BLaER1 treated with 17β-estradiol and CSF1 and Interleukin-3, amounts not matched to agents 10 nM and 100 nM (cell line): ENCODE results near the gene PIBF1.
"Not testable (repeated sequence)": the region's sequence is repeated elsewhere in the genome, so short reads cannot be mapped to it uniquely, and the experiment has no call there.

Experiments used
- H3K27ac ChIP-seq, 11 experiments: shearing (Covaris generic); formaldehyde crosslinking; 2 replicates each; pipeline ENCODE4 v1.8.1; 2022
- H3K27me3 ChIP-seq, 11 experiments: shearing (Covaris generic); formaldehyde crosslinking; 2 replicates each; pipeline ENCODE4 v1.8.1; 2022
- H3K36me3 ChIP-seq, 11 experiments: shearing (Covaris generic); formaldehyde crosslinking; 2 replicates each; pipeline ENCODE4 v1.8.1; 2022
- H3K4me1 ChIP-seq, 10 experiments: shearing (Covaris generic); formaldehyde crosslinking; 2 replicates each; pipeline ENCODE4 v1.8.1; 2022
- H3K4me2 ChIP-seq, 11 experiments: shearing (Covaris generic); formaldehyde crosslinking; 2 replicates each; pipeline ENCODE4 v1.8.1; 2022
- H3K4me3 ChIP-seq, 10 experiments: shearing (Covaris generic); formaldehyde crosslinking; 2 replicates each; pipeline ENCODE4 v1.8.1; 2022
- H3K9ac ChIP-seq, 11 experiments: shearing (Covaris generic); formaldehyde crosslinking; 2 replicates each; pipeline ENCODE4 v1.8.1; 2022
- H3K9me3 ChIP-seq, 11 experiments: shearing (Covaris generic); formaldehyde crosslinking; replicated peaks in 1 of 11; 2 replicates each; pipeline ENCODE4 v1.8.1; 2022
- H4K20me1 ChIP-seq, 11 experiments: shearing (Covaris generic); formaldehyde crosslinking; 2 replicates each; pipeline ENCODE4 v1.8.1; 2022
- Cebpa-rat ChIP-seq, 11 experiments: shearing (Covaris generic); IDR thresholded peaks; 2 replicates each; pipeline ENCODE4 v1.8.1; 2022

Gene PIBF1

GRCh38 chr13:72884101-72884500 is 102.2 kb downstream of the PIBF1 start:
- Histone ChIP-seq H3K9me3 (peaks cover 3 to 25% (median 17%) of the 10 kb centered on the region in 11 experiments; a peak in 16 of 22 replicates), H3K4me3 (no peak overlapping the region), H4K20me1 (no peaks in the 10 kb centered on the region), H3K36me3 (peaks cover 18 to 44% (median 40%) of the 10 kb centered on the region in 11 experiments; a peak in 21 of 22 replicates), H3K27ac (no peak overlapping the region), H3K4me1 (no peaks in the 10 kb centered on the region), H3K27me3 (no peaks in the 10 kb centered on the region), H3K4me2 (no peak overlapping the region), H3K9ac (no peak overlapping the region)
- TF ChIP-seq Cebpa-rat (IDR thresholded peaks at IDR 0.05) = no peak

GRCh38 chr13:72886272-72887067 is 104.5 kb downstream of the PIBF1 start:
- H3K27me3 ChIP-seq = no peaks in the 10 kb centered on the region

GRCh38 chr13:72889495-72889894 is 107.6 kb downstream of the PIBF1 start:
- TF ChIP-seq Cebpa-rat (IDR thresholded peaks at IDR 0.05) = no peak
- Histone ChIP-seq H3K4me1 (no peaks in the 10 kb centered on the region), H3K9me3 (no peaks in the 10 kb centered on the region)

More at GRCh38 chr13:72886272-72887067, 104.5 kb downstream of the PIBF1 start:
- Histone ChIP-seq H3K27ac (no peak overlapping the region), H3K9ac (no peak overlapping the region), H3K36me3 (peaks cover 7 to 26% (median 17%) of the 10 kb centered on the region in 11 experiments; a peak in 19 of 22 replicates), H3K4me2 (no peak overlapping the region), H4K20me1 (no peaks in the 10 kb centered on the region), H3K9me3 (peaks cover 0 to 9% (median 8%) of the 10 kb centered on the region in 11 experiments; a peak in 15 of 22 replicates), H3K4me1 (no peaks in the 10 kb centered on the region), H3K4me3 (no peak overlapping the region)
- TF ChIP-seq Cebpa-rat (IDR thresholded peaks at IDR 0.05) = no peak

DNA sequence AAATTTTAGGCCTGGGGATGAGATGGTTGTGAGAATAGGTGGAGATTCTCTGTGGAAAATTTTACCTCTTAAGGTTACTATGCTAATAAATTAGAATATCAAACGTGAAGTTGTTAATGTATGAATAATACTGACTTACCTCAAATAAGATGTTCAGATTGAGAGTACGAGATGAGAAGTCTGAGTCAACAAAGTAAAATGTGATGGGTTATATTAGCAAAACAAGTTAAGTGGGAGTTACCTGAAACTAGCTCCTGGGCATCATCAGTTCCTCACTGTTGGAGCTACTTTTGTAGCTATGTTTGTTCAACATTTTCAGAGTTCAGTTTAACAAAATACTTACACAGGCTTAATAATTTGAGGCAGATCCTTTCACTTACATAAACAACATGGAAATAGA is 108.6 kb downstream of the PIBF1 start:
- Histone ChIP-seq H3K36me3 (peaks cover 9 to 24% (median 15%) of the 10 kb centered on the region in 11 experiments), H3K4me3 (no peak overlapping the region), H3K27me3 (no peaks in the 10 kb centered on the region), H3K9me3 (peaks cover 0 to 5% (median 1%) of the 10 kb centered on the region in 11 experiments; a peak in 16 of 22 replicates), H3K27ac (no peak overlapping the region), H3K4me1 (no peaks in the 10 kb centered on the region), H3K9ac (no peak overlapping the region), H4K20me1 (no peaks in the 10 kb centered on the region), H3K4me2 (no peak overlapping the region)
- TF ChIP-seq Cebpa-rat (IDR thresholded peaks at IDR 0.05) = no peak

More at GRCh38 chr13:72889495-72889894, 107.6 kb downstream of the PIBF1 start:
- H3K4me2 ChIP-seq = no peak overlapping the region
- no peaks in the 10 kb centered on the region for H3K27me3 ChIP-seq
- H4K20me1 ChIP-seq = no peaks in the 10 kb centered on the region
- H3K4me3 ChIP-seq = no peak overlapping the region
- H3K27ac ChIP-seq = no peak overlapping the region
- H3K36me3 ChIP-seq = peaks cover under 1 to 17% (median 8%) of the 10 kb centered on the region in 11 experiments; a peak in 13 of 22 replicates
- no peak overlapping the region for H3K9ac ChIP-seq

GRCh38 chr13:72891423-72891822 is 109.5 kb downstream of the PIBF1 start:
- Histone ChIP-seq H3K9me3 (peaks cover 8 to 14% (median 10%) of the 10 kb centered on the region in 11 experiments), H3K27ac (no peak overlapping the region), H3K4me2 (no peak overlapping the region), H3K36me3 (peaks cover 17 to 33% (median 23%) of the 10 kb centered on the region in 11 experiments), H4K20me1 (no peaks in the 10 kb centered on the region), H3K4me1 (no peaks in the 10 kb centered on the region), H3K27me3 (no peaks in the 10 kb centered on the region), H3K4me3 (no peak overlapping the region), H3K9ac (no peak overlapping the region)
- no peak for TF ChIP-seq Cebpa-rat (IDR thresholded peaks at IDR 0.05)

DNA sequence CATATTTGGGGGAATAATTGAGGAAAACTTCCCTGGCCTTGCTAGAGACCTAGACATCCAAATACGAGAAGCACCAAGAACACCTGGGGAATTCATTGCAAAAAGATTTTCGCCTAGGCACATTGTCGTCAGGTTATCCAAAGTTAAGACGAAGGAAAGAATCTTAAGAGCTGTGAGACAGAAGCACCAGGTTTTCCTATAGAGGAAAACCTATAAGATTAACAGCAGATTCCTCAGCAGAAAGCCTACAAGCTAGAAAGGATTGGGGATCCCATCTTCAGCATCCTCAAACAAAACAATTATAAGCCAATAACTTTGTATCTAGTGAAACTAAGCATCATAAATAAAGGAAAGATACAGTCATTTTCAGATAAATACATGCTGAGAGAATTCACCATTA is 114.9 kb downstream of the PIBF1 start:
- TF ChIP-seq Cebpa-rat (IDR thresholded peaks at IDR 0.05) = no peak
- Histone ChIP-seq H4K20me1 (no peaks in the 10 kb centered on the region), H3K27ac (no peak overlapping the region), H3K36me3 (peaks cover 24 to 54% (median 38%) of the 10 kb centered on the region in 11 experiments), H3K9me3 (peaks cover 14 to 40% (median 34%) of the 10 kb centered on the region in 11 experiments), H3K4me3 (no peak overlapping the region), H3K27me3 (no peaks in the 10 kb centered on the region), H3K4me1 (no peaks in the 10 kb centered on the region), H3K4me2 (no peak overlapping the region), H3K9ac (no peak overlapping the region)

DNA sequence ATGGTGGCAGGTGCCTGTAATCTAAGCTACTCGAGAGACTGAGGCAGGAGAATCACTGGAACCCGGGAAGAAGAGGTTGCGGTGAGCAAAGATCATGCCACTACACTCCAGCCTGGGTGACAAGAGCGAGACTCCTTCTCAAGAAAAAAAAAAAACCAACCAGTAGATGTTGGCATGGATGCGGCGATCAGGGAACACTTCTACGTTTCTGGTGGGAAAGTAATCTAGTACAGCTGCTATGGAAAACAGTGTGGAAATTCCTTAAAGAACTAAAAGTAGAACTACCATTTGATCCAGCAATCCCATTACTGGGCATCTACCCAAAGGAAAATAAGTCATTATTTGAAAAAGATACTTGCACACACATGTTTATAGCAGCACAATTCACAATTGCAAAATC is 119.6 kb downstream of the PIBF1 start:
- H3K9ac ChIP-seq, H3K4me1 ChIP-seq, H4K20me1 ChIP-seq, H3K4me3 ChIP-seq, H3K27ac ChIP-seq, H3K27me3 ChIP-seq, H3K4me2 ChIP-seq: not testable (repeated sequence)
- Histone ChIP-seq H3K9me3 (peaks cover 4 to 29% (median 20%) of the 10 kb centered on the region in 11 experiments; a peak in 15 of 22 replicates), H3K36me3 (peaks cover 8 to 35% (median 19%) of the 10 kb centered on the region in 11 experiments; a peak in 21 of 22 replicates)

- Histone ChIP-seq H3K4me1 (no peaks in the 10 kb centered on the region), H3K9me3 (no peaks in the 10 kb centered on the region; a peak in 1 of 22 replicates), H4K20me1 (no peaks in the 10 kb centered on the region), H3K4me3 (no peak overlapping the region), H3K27me3 (no peaks in the 10 kb centered on the region), H3K27ac (no peak overlapping the region), H3K9ac (no peak overlapping the region), H3K36me3 (peaks cover 38 to 77% (median 49%) of the 10 kb centered on the region in 11 experiments), H3K4me2 (no peak overlapping the region)
- no peak for TF ChIP-seq Cebpa-rat (IDR thresholded peaks at IDR 0.05)
Observed at GRCh38 chr13:72908416-72908815, 126.5 kb downstream of the PIBF1 start.

DNA sequence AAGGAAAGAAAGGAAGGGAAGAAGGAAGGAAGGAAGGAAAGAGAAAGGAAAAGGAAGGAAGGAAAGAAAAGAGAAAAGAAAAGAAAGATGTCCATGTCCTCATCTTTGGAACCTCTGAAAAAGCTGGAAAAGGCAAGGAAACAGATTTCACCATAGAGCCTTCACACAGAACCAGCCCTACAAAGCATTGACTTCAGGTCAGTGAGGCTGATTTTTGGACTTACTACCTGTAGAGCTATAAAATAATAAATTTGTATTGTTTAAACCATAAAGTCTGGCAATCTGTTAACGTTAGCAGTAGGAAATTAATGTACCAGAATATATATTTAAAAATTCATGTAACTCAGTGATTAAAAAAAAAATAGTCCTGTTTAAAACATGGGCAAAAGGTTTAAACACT is 130.0 kb downstream of the PIBF1 start:
- H3K27ac ChIP-seq = no peak overlapping the region
- no peaks in the 10 kb centered on the region for H3K27me3 ChIP-seq
- H3K9ac ChIP-seq = no peak overlapping the region
- TF ChIP-seq Cebpa-rat (IDR thresholded peaks at IDR 0.05) = no peak
- no peak overlapping the region for H3K4me2 ChIP-seq
- peaks cover 35 to 75% (median 50%) of the 10 kb centered on the region in 11 experiments for H3K36me3 ChIP-seq
- no peaks in the 10 kb centered on the region; a peak in 1 of 22 replicates for H3K9me3 ChIP-seq
- H3K4me1 ChIP-seq = 0 out of 20 replicates have a peak, but pooled peaks cover 0 to 3% (median 0%) of the 10 kb centered on the region in 10 experiments
- no peaks in the 10 kb centered on the region for H4K20me1 ChIP-seq
- H3K4me3 ChIP-seq = no peak overlapping the region
